DMS153 treated with DMSO at 0.1 percent for 48 hours (cell line): ENCODE data around the gene SEMA6A.

Experiments used
- DNase-seq: peaks from one replicate; lab custom pipeline; 2025; ENCODE audit not compliant: unreplicated experiment; lab: John Stamatoyannopoulos, UW

Gene SEMA6A

GRCh38 chr5:116466727-116467464 is 107.7 kb downstream of the SEMA6A start:
- no peak for DNase-seq

DNA sequence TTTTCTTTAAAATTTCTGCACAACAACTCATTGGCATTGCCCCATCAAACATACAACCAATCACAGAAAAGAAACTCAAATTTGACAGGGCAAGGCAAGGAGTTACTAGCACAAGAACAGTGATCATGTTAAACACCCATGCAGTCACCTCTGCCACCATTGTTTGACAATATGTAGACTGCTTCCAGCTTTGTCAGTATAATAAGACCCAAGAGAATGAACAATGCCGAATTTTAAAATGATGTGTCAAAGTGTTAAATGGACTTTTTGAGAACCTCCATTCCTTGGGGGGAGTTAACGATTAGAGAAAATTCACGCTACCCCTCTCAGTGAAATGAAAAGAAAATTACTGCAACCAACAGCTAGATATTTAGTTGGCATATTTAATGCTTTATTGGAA is 109.2 kb downstream of the SEMA6A start:
- DNase-seq = no peak

GRCh38 chr5:116464144-116464708 is 110.4 kb downstream of the SEMA6A start:
- no peak for DNase-seq

DNA sequence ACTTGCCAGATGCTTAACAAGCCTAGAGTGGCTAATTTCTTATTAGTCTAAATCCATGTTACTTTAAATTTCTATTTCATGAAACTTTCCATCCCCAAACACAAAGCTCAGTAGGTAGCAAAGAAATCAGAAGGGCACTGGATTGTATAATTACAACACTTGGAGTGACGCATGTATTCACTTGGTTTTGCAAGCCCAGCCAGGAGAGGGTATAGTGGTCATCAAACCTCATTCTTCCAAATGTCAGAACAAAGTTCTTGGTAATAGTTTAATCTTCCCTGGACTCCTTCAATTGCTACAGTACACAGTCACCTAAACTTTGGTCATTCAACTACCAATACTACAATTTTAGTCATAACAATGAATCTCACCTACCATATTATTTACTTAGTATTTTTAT is 112.1 kb downstream of the SEMA6A start:
- no peak for DNase-seq

- DNase-seq = no peak
Measured at GRCh38 chr5:116459301-116459700, 115.3 kb downstream of the SEMA6A start.

DNA sequence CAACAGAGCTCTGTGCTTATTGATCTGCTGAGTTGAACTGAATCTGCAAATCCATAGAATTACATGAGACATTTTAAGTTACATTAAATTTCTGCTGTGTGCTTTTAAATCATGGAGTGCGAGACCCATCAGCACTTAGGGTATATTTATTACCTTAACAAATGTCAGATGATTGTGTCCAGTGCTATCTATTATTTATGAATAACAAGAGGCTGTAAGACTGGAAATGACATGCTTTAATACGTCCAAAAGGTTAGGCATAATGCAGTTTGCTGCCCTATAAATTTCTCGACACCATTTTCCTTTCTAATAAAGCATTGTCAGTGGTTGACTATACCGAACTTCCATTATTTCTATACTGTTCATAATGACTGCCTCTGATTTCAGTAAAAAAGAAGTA is 117.6 kb downstream of the SEMA6A start:
- no peak for DNase-seq

DNA sequence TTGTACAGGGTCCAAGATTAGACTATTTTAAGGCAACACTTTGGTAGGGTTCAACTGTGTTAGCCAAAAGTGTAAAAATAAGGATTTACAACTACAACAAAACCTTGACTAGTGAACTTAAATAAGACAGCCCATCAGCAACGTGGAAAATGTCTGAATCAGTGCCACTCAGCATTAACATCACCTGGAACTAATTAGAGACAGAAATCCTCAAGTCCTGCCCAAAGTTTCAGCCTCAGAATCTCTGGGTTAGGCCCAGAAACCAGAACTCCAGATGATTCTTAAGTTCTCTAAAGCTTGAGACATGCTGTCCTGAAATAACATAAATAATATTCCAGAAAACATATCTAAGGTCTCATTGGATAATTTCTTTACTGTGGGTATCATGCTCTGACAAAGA is 118.6 kb downstream of the SEMA6A start:
- DNase-seq = no peak

- DNase-seq = no peak
Measured at GRCh38 chr5:116455061-116455460, 119.6 kb downstream of the SEMA6A start.

- DNase-seq = no peak
Measured at GRCh38 chr5:116454417-116454927, 120.2 kb downstream of the SEMA6A start.

- DNase-seq = no peak
Measured at GRCh38 chr5:116453988-116454411, 120.6 kb downstream of the SEMA6A start.

DNA sequence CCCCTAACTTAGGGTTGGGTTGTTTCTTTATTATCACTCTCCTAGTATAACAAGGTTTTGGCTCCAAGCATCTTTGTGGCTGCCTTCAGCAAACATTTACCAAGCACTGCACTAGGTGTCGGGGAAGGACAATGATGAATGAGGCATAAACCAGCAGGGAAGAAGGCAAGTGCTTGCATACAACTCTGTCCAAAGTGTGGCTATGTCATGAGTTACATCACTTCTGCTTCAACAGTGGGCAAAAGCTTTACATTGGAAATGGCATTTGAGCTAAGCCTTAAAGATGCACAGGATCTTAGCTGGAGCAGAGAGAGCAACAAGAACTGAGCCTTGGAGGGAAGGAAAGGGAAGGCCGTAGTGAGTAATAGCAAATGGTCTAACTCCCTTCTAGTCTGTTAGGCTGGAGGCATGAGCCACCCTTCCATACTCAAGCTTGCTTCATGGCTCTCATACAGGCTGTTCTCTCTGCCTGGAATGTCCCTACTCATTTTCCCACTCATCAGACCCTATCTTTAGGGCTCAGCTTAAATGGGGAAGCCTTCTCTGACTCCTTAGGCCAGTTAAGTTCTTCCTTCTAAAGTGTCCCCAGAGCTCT is 121.8 kb downstream of the SEMA6A start:
- DNase-seq = peak; percentile 1

- DNase-seq = no peak
Measured at GRCh38 chr5:116451905-116452450, 122.6 kb downstream of the SEMA6A start.

DNA sequence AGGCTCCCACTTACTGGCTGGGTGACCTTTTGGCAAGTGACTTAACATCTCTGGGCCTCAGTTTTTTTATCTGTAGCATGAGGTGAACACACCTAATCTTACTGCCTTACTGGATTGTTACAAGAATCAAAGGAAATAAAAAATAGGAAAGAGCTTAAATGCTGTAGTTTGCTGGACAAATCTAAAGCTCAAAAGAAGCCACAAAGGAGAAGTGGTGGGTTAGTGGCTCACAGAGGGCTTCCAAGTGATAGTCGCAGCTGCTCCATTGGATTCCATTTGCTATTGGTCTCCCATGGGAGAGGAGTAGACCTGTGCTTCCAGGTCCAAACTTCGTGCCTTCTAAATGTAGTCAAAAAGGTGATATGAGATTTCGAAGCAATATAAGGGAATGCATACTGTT is 123.6 kb downstream of the SEMA6A start:
- no peak for DNase-seq

DNA sequence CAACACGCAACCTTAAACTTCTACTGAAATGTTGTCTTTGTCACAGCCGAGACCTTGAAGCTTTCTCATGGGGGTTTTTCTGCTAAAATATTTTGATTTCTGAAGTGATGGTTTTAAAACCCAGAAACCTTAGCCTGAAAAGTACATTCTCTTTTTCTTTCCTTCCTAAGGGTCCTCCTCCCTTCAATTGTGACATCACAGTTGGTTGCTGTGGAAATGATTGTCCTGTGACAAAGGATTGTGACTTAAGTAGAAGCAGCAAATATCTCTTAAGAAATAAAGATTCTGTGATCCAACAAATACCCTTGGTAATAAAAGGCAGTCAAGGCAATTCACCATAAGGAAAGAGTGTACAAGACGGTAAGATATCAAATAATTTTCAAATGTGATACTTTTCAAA is 125.2 kb downstream of the SEMA6A start:
- no peak for DNase-seq

GRCh38 chr5:116448870-116449427 is 125.7 kb downstream of the SEMA6A start:
- no peak for DNase-seq

DNA sequence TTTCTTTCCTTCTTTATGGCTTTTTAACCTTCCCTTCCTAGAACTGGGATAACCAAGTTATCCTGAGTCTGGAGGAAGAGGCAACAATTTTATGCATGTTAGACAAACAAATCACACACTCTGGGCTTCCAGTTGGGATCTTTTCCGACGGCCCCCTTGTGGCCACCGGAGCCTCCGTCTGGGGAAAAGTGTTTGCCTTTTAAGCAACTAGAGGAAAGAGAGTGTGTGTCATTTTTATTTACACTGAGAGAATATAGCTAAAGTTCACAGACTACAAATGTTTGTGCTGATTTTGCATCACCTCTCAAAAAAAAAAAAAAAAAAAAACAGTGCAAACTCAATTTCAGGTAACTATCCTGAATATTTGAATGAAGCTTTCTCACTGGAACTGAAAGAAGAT is 126.2 kb downstream of the SEMA6A start:
- no peak for DNase-seq

GRCh38 chr5:116446356-116447005 is 128.1 kb downstream of the SEMA6A start:
- no peak for DNase-seq

GRCh38 chr5:116445311-116445710 is 129.3 kb downstream of the SEMA6A start:
- no peak for DNase-seq

DNA sequence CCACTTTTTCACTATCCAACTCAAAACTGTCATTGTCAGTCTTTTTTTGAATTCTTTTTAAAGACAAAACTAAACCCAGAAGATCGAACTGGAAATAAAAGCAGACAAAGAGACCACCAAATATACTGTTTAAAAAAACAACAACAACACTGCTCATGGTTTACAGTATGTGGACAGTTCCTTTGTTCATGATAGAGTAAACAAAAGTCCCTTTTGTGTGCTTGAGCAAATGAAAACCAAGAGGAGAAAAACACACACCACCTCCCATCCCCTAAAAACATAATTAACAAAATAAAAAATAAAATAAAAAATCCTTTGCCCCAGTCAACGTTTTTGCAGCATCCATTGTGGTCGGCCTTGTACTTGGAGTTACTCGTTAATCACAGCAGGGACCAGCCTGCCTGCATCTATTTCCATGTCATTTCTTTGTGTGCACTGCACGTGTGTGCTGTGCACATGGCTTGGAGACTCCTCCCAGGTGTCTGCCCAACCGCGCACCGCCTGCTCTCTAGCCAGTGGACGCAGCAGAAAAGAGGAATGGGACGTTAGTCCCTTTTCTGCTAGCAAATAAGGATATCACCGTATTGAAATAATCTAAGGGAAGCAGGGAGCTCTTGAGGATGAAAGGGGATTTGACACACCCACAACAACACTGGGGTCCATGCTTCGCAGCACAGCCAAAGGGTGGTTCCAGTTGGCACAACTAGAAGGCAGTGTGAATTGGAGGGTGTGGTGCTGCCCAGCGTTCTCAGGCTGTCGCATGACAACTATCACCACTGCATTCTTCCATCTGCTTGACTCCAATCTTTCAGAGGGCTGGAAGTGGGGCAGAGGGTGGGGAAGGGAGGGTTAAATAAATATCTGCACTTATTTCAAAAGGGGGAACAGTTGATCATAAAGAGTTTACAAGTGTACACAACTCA is 130.0 kb downstream of the SEMA6A start:
- peak; percentile 7 for DNase-seq

GRCh38 chr5:116442931-116443551 is 131.6 kb downstream of the SEMA6A start:
- DNase-seq = no peak
